Measurements from ENCODE around the gene PLEKHA6.

DNA sequence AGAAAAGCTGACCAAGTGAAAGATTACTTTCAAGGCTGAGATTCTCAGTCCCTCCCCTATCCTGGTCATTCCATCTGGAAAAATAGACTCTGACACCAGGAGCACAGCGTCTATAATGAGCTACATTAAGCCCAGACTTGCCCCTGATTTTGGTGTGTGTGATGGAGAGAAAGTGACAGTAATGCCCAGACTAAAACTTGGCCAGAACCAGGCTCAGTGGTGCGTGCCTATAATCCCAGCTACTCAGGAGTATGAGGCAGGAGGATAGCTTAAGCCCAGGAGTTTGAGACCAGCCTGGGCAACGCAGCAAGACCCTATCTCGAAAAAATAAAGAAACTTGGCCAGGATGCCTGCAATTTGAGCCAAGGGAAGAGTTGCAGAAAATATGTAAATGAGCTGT is 15.9 kb downstream of the PLEKHA6 start:
- no peak for TF ChIP-seq POLR2A (IDR thresholded peaks at IDR 0.05)
- TF ChIP-seq, protein P1, sequence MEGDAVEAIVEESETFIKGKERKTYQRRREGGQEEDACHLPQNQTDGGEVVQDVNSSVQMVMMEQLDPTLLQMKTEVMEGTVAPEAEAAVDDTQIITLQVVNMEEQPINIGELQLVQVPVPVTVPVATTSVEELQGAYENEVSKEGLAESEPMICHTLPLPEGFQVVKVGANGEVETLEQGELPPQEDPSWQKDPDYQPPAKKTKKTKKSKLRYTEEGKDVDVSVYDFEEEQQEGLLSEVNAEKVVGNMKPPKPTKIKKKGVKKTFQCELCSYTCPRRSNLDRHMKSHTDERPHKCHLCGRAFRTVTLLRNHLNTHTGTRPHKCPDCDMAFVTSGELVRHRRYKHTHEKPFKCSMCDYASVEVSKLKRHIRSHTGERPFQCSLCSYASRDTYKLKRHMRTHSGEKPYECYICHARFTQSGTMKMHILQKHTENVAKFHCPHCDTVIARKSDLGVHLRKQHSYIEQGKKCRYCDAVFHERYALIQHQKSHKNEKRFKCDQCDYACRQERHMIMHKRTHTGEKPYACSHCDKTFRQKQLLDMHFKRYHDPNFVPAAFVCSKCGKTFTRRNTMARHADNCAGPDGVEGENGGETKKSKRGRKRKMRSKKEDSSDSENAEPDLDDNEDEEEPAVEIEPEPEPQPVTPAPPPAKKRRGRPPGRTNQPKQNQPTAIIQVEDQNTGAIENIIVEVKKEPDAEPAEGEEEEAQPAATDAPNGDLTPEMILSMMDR (IDR thresholded peaks at IDR 0.05), result no peak
